ENCODE data around the gene GDF2.

The GDF2 gene

GRCh38 chr10:47371629-47372485, 49.6 kb downstream of the GDF2 start:
- no peak for DNase-seq

DNA sequence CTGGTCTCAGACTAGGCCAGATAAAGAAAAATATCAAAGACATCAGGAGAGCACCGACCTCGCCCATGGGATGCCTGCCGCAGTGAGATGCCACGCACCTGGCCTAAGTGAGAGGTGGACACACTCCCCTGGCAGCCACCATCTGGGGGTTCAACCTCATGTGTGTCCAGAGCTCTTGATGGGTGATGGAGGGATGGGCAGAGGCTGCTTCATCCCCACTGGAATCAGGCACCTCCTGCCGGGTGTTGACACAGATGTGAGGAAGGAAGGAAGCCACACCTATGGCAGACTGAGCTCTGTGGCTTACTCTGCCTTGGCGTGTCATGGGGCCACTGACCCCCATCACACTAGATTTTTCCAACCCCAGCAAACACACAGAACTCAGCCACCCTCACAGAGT, 50.5 kb downstream of the GDF2 start:
- no peak for DNase-seq

GRCh38 chr10:47374611-47375536, 52.6 kb downstream of the GDF2 start:
- peak; percentile 60 for DNase-seq

DNA sequence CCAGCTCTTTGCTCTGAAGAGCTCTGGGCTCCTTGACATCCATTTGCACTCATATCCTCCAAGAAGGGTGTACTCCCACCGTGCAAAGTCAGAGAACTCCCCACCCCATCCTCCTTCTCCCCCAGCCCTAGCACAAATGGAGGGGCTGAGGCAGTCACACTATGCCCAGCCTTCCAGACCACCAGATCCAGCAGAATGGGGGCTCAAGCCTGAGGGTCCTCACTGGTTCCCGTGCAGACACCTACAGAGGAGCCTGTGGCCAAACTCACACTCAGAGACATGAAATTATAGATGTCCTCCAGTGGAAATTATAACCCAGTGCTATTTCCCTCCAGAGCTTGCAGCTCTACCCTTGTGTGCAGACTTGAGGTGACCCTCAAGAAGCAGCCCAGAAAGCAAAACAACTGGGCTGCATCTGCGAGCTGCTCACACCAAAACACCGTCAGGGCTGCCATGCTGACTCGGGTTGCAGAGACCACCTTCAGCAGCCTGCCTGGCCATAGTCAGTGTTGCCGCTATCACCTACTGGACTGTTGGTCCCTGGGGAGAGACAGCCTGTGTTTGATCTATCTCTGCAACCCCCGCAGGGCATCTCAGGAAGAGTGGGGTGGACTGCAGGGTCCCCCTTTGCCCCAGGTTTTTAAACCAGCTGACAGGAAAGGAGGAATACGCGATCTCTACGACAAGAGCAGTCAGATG, 54.4 kb downstream of the GDF2 start:
- no peak for DNase-seq
